Esophagus muscularis mucosa (tissue), 4 donors: ENCODE data around the gene DEPDC5. TPM values are rescaled to one million over a fixed set of nuclear protein-coding genes. Genes with fewer than 3 reads are reported as not detected.

Experiments used
- DNase-seq: peaks from one replicate; pipeline ENCODE4 v3.0.0-alpha.2; 2017; ENCODE audit errors: extremely low spot score
- H3K27ac ChIP-seq, 4 donors: fragments of 200-600 bp; sonication (generic); replicated peaks in 1 of 4; 1 replicate in 3 of 4; 2 replicates in 1 of 4; pipeline ENCODE4 v1.5.1; 2016 to 2019; ENCODE audit warnings: mild to moderate bottlenecking in 1 of 4
- H3K27me3 ChIP-seq, 4 donors: fragments of 200-600 bp; sonication (generic); one replicate each; pipeline versions ENCODE4 v1.5.1 to v1.6.0; 2016 to 2019
- H3K36me3 ChIP-seq, 4 donors: fragments of 200-600 bp; sonication (generic); one replicate each; pipeline ENCODE4 v1.5.1; 2016 to 2019
- H3K4me1 ChIP-seq, 4 donors: fragments of 200-600 bp; sonication (generic); one replicate each; pipeline ENCODE4 v1.5.1; 2016 to 2019
- H3K4me3 ChIP-seq, 4 donors: fragments of 200-600 bp; sonication (generic); 1 replicate in 2 of 4; 2 replicates in 2 of 4; pipeline ENCODE4 v1.5.1; 2016 to 2019; ENCODE audit warnings: mild to moderate bottlenecking in 4 of 4, moderate library complexity in 1 of 4
- H3K9me3 ChIP-seq, 4 donors: fragments of 200-600 bp; sonication (generic); 1 replicate in 3 of 4; 2 replicates in 1 of 4; pipeline ENCODE4 v1.5.1; 2016 to 2019
- EP300 ChIP-seq: sonication (generic); formaldehyde crosslinking; IDR thresholded peaks from one replicate; pipeline ENCODE4 v1.6.1; 2017; ENCODE audit warnings: antibody characterized with exemption
- POLR2A ChIP-seq: fragments of 450-650 bp; IDR thresholded peaks from one replicate; pipeline ENCODE4 v1.6.1; 2017; ENCODE audit warnings: antibody characterized with exemption, moderate library complexity, mild to moderate bottlenecking, low read depth
- POLR2AphosphoS5 ChIP-seq, 2 donors: sonication (generic); formaldehyde crosslinking; IDR thresholded peaks; one replicate each; pipeline ENCODE4 v1.6.1; 2017; ENCODE audit warnings: antibody characterized with exemption in 2 of 2
- WGBS: methylation state at CpG from one replicate; pipeline ENCODE4 v1.1.5; 2018; 5-methylcytosine and 5-hydroxymethylcytosine counted together
- intact Hi-C: fragments of 100-400 bp; cut with DNase I; formaldehyde crosslinking; loops from one replicate; pipeline ENCODE4 v1.15.1; 2023
- total RNA-seq, 4 donors: library from RNA; depleted of rRNA; stranded (reverse); fragments of >200 nt; gene quantifications; one replicate each; pipeline versions ENCODE4 v1.1.0 to v1.2.1, GENCODE V29; 2016
- TF ChIP-seq, protein P1 (sequence below), 3 experiments: fragments of 200-600 bp in 2 of 3; fragments of 450-650 bp in 1 of 3; sonication (generic) in 2 of 3; IDR thresholded peaks; one replicate each; pipeline ENCODE4 v1.5.1; 2017 to 2019; ENCODE audit warnings: antibody characterized with exemption in 3 of 3, mild to moderate bottlenecking in 2 of 3, moderate library complexity in 1 of 3

Gene DEPDC5
- total RNA-seq, 4 donors from 2014 or later, result 7.3 to 15.8 (median 12.6) TPM

DNA sequence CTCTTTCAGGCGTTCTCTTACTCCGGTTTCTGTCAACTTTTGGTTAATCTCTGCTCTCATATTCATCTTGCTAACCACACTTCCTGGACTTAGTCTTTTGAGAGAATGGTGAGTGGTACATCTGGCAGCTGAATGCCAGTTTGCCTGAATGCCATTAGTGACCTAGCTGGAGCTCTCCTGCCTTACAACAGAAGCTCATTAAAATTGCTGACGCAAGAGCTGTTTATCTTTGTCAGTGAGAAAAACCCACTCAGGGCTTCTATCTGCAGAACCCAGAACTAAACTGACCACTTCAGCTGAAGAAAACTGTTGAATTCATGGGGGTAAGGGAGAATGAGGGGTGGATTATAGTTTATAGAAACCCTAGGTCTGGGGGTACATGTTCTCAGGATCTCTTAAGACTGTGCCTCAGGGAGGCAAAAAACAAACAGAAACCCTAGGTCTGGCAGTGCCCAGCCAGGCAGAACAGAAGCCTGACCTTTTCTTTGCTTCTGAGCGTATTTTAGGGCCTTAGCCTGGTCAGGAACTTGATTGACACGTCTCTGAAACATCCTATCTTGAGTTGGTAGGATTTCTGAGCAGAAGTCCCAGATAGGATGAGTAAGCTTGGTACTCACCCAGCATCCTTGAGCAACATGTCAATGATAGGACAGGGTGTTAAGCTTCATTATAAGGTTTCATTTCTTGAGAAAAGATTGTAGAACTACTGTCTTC, 137.7 kb downstream of the DEPDC5 start:
- no peaks in the 10 kb centered on the region for H3K27me3 ChIP-seq
- intact Hi-C loops, result no loop called here

DNA sequence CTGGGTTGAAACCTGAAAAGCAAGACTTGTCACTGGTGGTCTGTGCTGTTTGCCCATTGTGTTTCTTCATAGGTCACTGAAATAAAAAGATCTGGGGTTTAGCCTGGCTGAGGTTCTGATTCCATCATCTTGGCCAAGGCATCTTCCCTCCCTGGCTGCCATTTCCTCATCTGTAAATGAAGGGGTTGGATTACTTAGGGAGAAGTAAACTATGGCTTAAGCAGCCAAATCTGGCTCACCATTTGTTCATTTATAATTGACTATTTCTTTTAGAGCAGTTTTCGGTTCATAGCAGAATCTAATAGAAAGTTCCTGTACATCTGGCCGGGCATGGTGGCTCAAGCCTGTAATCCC, 138.2 kb downstream of the DEPDC5 start:
- no peaks in the 10 kb centered on the region for H3K4me1 ChIP-seq
- intact Hi-C loops, result no loop called here
- DNase-seq, result no peak
- no peak overlapping the region for H3K27ac ChIP-seq
- WGBS, result 87% methylated on average over 2 of the region's 2 CpGs
- peaks cover 17 to 54% (median 24%) of the 10 kb centered on the region in 4 donors for H3K36me3 ChIP-seq
- H3K27me3 ChIP-seq, result no peaks in the 10 kb centered on the region
- no peaks in the 10 kb centered on the region for H3K9me3 ChIP-seq
- TF ChIP-seq POLR2A, result no peak
- no peak for TF ChIP-seq EP300
- TF ChIP-seq, protein P1, sequence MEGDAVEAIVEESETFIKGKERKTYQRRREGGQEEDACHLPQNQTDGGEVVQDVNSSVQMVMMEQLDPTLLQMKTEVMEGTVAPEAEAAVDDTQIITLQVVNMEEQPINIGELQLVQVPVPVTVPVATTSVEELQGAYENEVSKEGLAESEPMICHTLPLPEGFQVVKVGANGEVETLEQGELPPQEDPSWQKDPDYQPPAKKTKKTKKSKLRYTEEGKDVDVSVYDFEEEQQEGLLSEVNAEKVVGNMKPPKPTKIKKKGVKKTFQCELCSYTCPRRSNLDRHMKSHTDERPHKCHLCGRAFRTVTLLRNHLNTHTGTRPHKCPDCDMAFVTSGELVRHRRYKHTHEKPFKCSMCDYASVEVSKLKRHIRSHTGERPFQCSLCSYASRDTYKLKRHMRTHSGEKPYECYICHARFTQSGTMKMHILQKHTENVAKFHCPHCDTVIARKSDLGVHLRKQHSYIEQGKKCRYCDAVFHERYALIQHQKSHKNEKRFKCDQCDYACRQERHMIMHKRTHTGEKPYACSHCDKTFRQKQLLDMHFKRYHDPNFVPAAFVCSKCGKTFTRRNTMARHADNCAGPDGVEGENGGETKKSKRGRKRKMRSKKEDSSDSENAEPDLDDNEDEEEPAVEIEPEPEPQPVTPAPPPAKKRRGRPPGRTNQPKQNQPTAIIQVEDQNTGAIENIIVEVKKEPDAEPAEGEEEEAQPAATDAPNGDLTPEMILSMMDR (IDR thresholded peaks at IDR 0.05), result no peak
- no peak for TF ChIP-seq POLR2AphosphoS5 (IDR thresholded peaks at IDR 0.05)
- no peak overlapping the region for H3K4me3 ChIP-seq

More for the DNA sequence above, 137.7 kb downstream of the DEPDC5 start:
- peaks cover 14 to 51% (median 23%) of the 10 kb centered on the region in 4 donors for H3K36me3 ChIP-seq
- DNase-seq, result no peak
- H3K27ac ChIP-seq, result no peak overlapping the region
- no peaks in the 10 kb centered on the region for H3K4me1 ChIP-seq
- TF ChIP-seq EP300 (no peak), POLR2A (no peak), POLR2AphosphoS5 (IDR thresholded peaks at IDR 0.05) (no peak)
- TF ChIP-seq, protein P1 (IDR thresholded peaks at IDR 0.05), result no peak
- H3K4me3 ChIP-seq, result no peak overlapping the region
- 85% methylated on average over 4 of the region's 5 CpGs for WGBS
- H3K9me3 ChIP-seq, result no peaks in the 10 kb centered on the region

DNA sequence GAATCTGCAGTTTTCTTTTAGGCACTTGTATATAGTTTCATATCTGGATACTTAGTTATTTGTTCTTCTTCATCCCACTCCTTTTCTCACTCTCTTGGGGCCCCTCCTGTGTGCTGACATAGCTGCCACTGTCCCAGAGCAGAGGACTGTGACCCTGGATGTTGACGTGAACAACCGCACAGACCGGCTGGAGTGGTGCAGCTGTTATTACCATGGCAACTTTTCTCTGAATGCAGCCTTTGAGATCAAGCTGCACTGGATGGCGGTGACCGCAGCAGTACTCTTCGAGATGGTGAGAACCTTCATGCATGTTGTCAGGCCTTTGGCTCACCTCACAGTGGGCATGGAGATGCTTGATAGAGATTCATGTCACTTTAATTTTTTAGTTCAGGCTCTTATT, 139.6 kb downstream of the DEPDC5 start:
- no peaks in the 10 kb centered on the region for H3K27me3 ChIP-seq
- no peak overlapping the region for H3K4me3 ChIP-seq
- peaks cover 23 to 66% (median 35%) of the 10 kb centered on the region in 4 donors for H3K36me3 ChIP-seq
- H3K9me3 ChIP-seq, result no peaks in the 10 kb centered on the region
- 80% methylated on average over 6 of the region's 6 CpGs for WGBS
- intact Hi-C loops, result no loop called here
- H3K27ac ChIP-seq, result no peak overlapping the region
- no peaks in the 10 kb centered on the region for H3K4me1 ChIP-seq
- no peak for DNase-seq
- no peak for TF ChIP-seq POLR2AphosphoS5 (IDR thresholded peaks at IDR 0.05)
- TF ChIP-seq, protein P1 (IDR thresholded peaks at IDR 0.05), result no peak
- TF ChIP-seq EP300, result no peak
- no peak for TF ChIP-seq POLR2A

DNA sequence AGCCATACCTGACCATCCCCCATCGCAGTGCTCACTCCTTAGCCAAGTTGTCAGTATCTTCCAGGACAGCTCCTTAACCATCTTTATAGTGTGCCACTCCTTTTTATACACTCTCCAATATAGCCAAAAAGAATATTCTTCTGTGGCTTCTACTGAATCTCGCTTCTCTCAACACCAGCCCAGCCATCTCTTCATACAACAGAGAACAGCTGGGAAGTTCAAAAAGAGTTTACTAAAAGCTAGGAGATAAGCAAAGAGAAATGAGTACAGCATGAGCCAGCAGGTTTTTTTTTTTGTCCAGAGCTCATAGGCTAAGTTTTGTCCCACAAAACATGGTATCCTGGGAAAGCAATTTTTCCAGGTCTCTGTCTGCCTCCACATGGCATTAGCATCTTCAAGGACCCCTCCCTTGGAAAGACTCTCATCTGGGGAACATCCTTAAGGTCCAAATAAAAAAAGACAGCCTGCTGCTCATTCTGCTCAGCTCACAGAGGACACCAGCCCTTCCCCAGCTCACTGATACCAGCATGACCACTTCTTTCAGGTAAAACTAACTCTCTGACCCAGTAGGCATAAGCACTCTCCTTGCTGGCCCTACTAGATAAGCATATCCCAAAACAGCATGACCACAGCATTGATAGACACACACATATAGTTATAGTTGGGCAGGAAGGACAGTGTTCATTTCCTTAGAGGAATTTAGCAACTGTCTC, 141.7 kb downstream of the DEPDC5 start:
- Histone ChIP-seq H3K4me3 (no peak overlapping the region), H3K4me1 (no peaks in the 10 kb centered on the region), H3K9me3 (no peaks in the 10 kb centered on the region), H3K36me3 (peaks cover 28 to 71% (median 40%) of the 10 kb centered on the region in 4 donors), H3K27me3 (no peaks in the 10 kb centered on the region), H3K27ac (no peak overlapping the region)
- no peak for TF ChIP-seq POLR2A
- TF ChIP-seq POLR2AphosphoS5 (IDR thresholded peaks at IDR 0.05), result no peak
- no peak for TF ChIP-seq EP300
- TF ChIP-seq, protein P1 (IDR thresholded peaks at IDR 0.05), result no peak
- WGBS, result 96% methylated on average over 2 of the region's 2 CpGs
- no peak for DNase-seq
- intact Hi-C loops, result no loop called here
